GM19395 (cell line): ENCODE results near the gene LCA5.
"Not testable (repeated sequence)": the region's sequence is repeated elsewhere in the genome, so short reads cannot be mapped to it uniquely, and the experiment has no call there.

Experiments
- ATAC-seq: cut with Tn5 transposase; IDR thresholded peaks from one replicate; pipeline ENCODE4 v1.9.1; 2021; ENCODE audit warnings: mild to moderate bottlenecking, moderate library complexity; ENCODE audit not compliant: unreplicated experiment

LCA5 gene

DNA sequence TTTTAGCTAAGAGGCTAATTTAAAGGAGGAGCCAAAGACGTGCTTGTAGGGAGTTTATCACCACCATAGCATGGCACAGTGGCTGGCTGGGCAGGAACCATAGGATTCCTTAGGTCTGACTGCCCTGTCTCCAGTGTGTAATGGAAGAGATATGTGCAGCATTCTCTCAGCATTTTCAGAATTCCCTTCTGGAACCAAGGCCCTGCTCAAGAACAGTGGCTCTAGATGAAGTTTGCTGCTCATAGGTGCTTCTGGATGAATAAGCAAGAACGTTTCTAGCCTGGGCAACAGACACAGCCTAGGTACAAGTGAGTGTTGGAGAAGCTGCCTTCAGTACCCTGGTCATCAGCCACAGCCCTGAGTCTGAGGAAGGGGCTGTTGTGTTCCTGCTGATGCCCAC, 69.1 kb downstream of the LCA5 start:
- ATAC-seq = no peak

DNA sequence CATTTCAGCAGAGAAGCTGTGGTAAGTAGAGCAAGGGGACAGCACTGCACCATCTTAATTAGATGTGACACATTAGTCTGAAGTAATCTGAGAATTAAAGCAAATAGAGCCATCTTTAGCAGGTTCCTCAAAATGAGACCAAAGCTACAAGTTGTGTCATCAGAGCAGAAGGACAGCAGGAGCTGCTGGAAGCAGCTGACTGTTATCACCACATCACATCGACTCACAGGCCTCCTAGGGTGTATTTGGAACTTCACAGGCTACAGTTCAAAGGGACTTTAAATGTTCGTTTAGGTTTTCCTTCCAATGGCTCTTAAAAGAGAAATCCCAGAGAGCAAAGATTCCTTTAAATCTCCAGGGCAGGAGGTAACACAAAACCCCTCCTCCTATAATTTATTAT, 69.5 kb downstream of the LCA5 start:
- ATAC-seq = no peak

GRCh38 chr6:79466207-79466834, 70.9 kb downstream of the LCA5 start:
- no peak for ATAC-seq

GRCh38 chr6:79465381-79465780, 71.8 kb downstream of the LCA5 start:
- no peak for ATAC-seq

GRCh38 chr6:79463621-79464050, 73.6 kb downstream of the LCA5 start:
- ATAC-seq = no peak

GRCh38 chr6:79461205-79461604, 76.0 kb downstream of the LCA5 start:
- ATAC-seq = no peak

- no peak for ATAC-seq
These were observed 81.8 kb downstream of the LCA5 start for GRCh38 chr6:79455446-79455845.

GRCh38 chr6:79453558-79454042, 83.6 kb downstream of the LCA5 start:
- ATAC-seq = no peak

- no peak for ATAC-seq
These were observed 86.2 kb downstream of the LCA5 start for GRCh38 chr6:79450984-79451383.

- ATAC-seq = no peak
These were observed 91.2 kb downstream of the LCA5 start for GRCh38 chr6:79446006-79446405.

GRCh38 chr6:79443876-79444275, 93.4 kb downstream of the LCA5 start:
- not testable (repeated sequence) for ATAC-seq

GRCh38 chr6:79441192-79441591, 96.0 kb downstream of the LCA5 start:
- ATAC-seq = no peak

GRCh38 chr6:79440598-79440997, 96.6 kb downstream of the LCA5 start:
- ATAC-seq = no peak

DNA sequence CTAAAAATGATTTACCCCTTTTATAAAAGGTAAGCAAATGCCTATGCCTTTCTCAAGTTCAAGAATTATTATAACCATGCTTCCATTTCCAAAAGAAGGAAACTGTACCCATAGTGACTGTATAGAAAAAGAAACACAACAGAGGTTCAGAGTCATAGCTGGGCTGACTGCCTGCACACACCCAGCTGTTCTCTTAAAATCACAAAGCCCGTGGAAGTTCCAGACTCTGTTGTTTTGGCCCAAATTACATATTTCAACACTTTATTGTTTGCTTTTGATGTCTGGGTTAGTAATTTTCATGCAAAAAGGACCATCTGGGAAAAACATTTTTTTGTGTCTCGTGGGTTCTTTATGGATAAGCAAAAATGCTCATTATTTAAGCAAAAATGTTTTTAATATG, 99.2 kb downstream of the LCA5 start:
- no peak for ATAC-seq

- no peak for ATAC-seq
These were observed 101.0 kb downstream of the LCA5 start for GRCh38 chr6:79436241-79436640.

DNA sequence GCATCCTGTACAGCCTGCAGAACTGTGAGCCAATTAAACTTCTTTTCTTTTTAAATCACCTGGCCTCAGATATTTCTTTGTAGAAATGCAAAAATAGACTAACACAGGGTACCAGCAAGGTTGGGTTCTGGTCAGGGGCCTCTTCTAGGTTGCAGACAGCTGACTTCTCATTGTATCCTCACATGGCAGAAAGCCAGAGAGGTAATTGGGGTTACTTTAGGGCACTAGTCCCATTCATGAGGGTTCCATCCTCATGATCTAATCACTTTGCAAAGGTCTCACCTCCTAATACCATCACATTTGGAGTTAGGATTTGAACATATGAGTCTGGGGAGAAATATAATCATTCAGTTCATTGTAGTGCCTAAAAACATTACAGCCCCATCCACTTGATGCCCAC, 101.5 kb downstream of the LCA5 start:
- ATAC-seq = no peak
